ENCODE results near the gene CLEC2L.
A peak's percentile ranks its signal among the peaks of the same experiment; 100 is the strongest.
"Not testable (repeated sequence)": the region's sequence is repeated elsewhere in the genome, so short reads cannot be mapped to it uniquely, and the experiment has no call there.

Gene CLEC2L

DNA sequence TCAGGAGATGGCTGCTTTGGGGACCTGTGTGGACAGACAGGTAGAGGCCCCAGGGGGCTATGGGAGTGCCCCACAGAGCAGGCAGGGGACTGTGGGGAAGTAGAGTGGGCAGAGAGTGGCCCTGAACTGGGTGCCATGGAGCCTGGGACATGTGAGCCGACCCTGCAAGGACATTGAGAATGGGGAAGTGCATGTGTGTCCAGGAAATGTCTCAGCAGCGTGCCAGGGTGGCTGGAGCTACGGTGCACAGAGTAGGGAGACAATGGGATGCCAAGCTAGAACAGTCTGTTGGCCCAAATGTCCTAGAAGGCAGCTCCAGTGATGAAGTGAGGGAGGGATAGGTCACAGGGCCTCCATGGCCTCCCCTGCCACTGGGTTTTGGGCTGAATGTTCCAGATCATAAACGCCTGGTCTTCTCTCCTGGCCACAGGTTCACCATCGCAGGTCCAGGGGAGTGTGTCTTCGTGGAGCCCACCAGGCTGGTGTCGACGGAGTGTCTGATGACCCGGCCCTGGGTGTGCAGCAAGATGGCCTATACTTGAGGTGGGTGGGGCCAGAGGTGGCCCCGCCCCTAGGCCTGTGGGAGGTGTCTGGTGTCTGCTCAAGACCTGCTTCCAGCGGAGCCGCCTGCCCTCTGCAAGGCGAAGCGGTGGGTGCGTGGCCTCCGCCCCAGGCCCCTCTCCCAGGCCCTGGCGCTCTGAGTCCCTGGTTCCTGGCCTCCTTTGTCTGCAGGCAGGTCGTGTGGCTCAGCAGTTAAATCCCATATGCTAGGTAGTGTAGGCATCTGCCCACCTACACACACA is 20.5 kb downstream of the CLEC2L start:
- H3K79me1 ChIP-seq (replicated peaks; ENCODE audit: low read length, poor library complexity, severe bottlenecking): no peaks in the 10 kb centered on the region
- no peaks in the 10 kb centered on the region for H3K36me3 ChIP-seq (ENCODE audit: control insufficient read depth in 1 of 2, insufficient read depth in 2 of 2, low read depth in 1 of 2, low read length in 2 of 2)
- no peak overlapping the region for H4K8ac ChIP-seq (ENCODE audit: low read length)
- H3K9me3 ChIP-seq (ENCODE audit: control insufficient read depth, low read length): no peaks in the 10 kb centered on the region
- H2BK15ac ChIP-seq (ENCODE audit: low read depth, poor library complexity, severe bottlenecking): no peak overlapping the region
- no peak overlapping the region for H3K9ac ChIP-seq (ENCODE audit: low read length)
- peaks cover 5% of the 10 kb centered on the region for H3K4me1 ChIP-seq (ENCODE audit: control insufficient read depth, insufficient read depth, low read depth, low read length)
- peak overlapping the region; percentile 16 for H4K91ac ChIP-seq (ENCODE audit: low read length)
- whole genome bisulfite sequencing: 88% methylated on average over 18 of the region's 18 CpGs
- H2BK5ac ChIP-seq (ENCODE audit: low read depth, low read length, poor library complexity, severe bottlenecking): no peak overlapping the region
- H2AK5ac ChIP-seq (ENCODE audit: low read length, severe bottlenecking): no peak overlapping the region
- H2BK120ac ChIP-seq (ENCODE audit: low read depth, low read length): no peak overlapping the region
- H3K27ac ChIP-seq (ENCODE audit: low read length, poor library complexity, severe bottlenecking): no peak overlapping the region
- no peak overlapping the region for H3K14ac ChIP-seq (ENCODE audit: low read length in 2 of 2)
- H3K4me2 ChIP-seq (ENCODE audit: low read length, poor library complexity, severe bottlenecking): no peak overlapping the region
- no peak overlapping the region for H3K18ac ChIP-seq (ENCODE audit: low read depth in 1 of 2, low read length in 2 of 2)
- H2AFZ ChIP-seq (ENCODE audit: low read depth, low read length): no peak overlapping the region
- H3K27me3 ChIP-seq (ENCODE audit: control insufficient read depth in 1 of 2, insufficient read depth in 1 of 2, low read length in 2 of 2): peaks cover 41 to 54% of the 10 kb centered on the region in 2 experiments
- no peak for DNase-seq
- H3K4ac ChIP-seq (ENCODE audit: low read depth in 1 of 2, low read length in 2 of 2): no peak overlapping the region
- H2BK12ac ChIP-seq (ENCODE audit: low read length in 2 of 2): no peak overlapping the region
- no peak overlapping the region for H3K23ac ChIP-seq (ENCODE audit: low read length in 2 of 2)
- no peak overlapping the region for H3K4me3 ChIP-seq (ENCODE audit: insufficient read depth in 1 of 2, low read depth in 1 of 2, low read length in 2 of 2)

DNA sequence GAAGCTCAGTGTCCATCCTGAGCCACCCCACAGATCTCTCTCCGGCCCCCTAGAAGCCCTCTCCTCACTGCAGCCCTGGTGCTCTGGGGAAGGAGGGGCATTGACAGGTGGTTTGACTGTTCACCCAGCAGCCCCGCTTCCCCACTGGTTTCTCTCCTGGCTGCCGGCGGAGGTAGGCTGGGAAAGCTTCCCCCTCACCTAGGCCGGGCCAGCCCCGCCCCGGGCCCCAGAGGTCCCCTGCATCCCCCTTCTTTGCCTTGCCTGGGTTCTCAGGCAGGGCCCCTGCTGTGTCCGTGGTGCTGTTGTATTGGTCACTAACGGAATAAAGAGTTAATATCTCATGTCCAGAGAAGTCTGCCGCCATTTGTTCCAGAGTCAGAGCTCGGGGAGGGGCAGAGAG is 21.2 kb downstream of the CLEC2L start:
- Histone ChIP-seq H2BK12ac (ENCODE audit: low read length in 2 of 2) (no peak overlapping the region), H3K14ac (ENCODE audit: low read length in 2 of 2) (no peak overlapping the region), H3K36me3 (ENCODE audit: control insufficient read depth in 1 of 2, insufficient read depth in 2 of 2, low read depth in 1 of 2, low read length in 2 of 2) (no peaks in the 10 kb centered on the region), H4K91ac (ENCODE audit: low read length) (no peak overlapping the region), H3K27ac (ENCODE audit: low read length, poor library complexity, severe bottlenecking) (no peak overlapping the region), H3K23ac (ENCODE audit: low read length in 2 of 2) (no peak overlapping the region), H3K27me3 (ENCODE audit: control insufficient read depth in 1 of 2, insufficient read depth in 1 of 2, low read length in 2 of 2) (peaks cover 39 to 50% of the 10 kb centered on the region in 2 experiments), H2BK5ac (ENCODE audit: low read depth, low read length, poor library complexity, severe bottlenecking) (no peak overlapping the region), H3K18ac (ENCODE audit: low read depth in 1 of 2, low read length in 2 of 2) (no peak overlapping the region), H3K4me3 (ENCODE audit: insufficient read depth in 1 of 2, low read depth in 1 of 2, low read length in 2 of 2) (no peak overlapping the region), H4K8ac (ENCODE audit: low read length) (no peak overlapping the region), H3K79me1 (replicated peaks; ENCODE audit: low read length, poor library complexity, severe bottlenecking) (no peaks in the 10 kb centered on the region), H3K4me1 (ENCODE audit: control insufficient read depth, insufficient read depth, low read depth, low read length) (peaks cover 5% of the 10 kb centered on the region), H2AK5ac (ENCODE audit: low read length, severe bottlenecking) (no peak overlapping the region), H3K9ac (ENCODE audit: low read length) (no peak overlapping the region), H3K4me2 (ENCODE audit: low read length, poor library complexity, severe bottlenecking) (no peak overlapping the region), H3K9me3 (ENCODE audit: control insufficient read depth, low read length) (no peaks in the 10 kb centered on the region), H2BK15ac (ENCODE audit: low read depth, poor library complexity, severe bottlenecking) (no peak overlapping the region), H2AFZ (ENCODE audit: low read depth, low read length) (no peak overlapping the region), H3K4ac (ENCODE audit: low read depth in 1 of 2, low read length in 2 of 2) (no peak overlapping the region), H2BK120ac (ENCODE audit: low read depth, low read length) (no peak overlapping the region)
- no peak for DNase-seq
- WGBS: 91% methylated on average over 11 of the region's 11 CpGs

GRCh38 chr7:139548302-139549028 is 25.0 kb downstream of the CLEC2L start:
- Histone ChIP-seq H3K4me2 (ENCODE audit: low read length, poor library complexity, severe bottlenecking) (no peak overlapping the region), H3K9ac (ENCODE audit: low read length) (no peak overlapping the region), H3K4me1 (ENCODE audit: control insufficient read depth, insufficient read depth, low read depth, low read length) (no peaks in the 10 kb centered on the region), H3K14ac (ENCODE audit: low read length in 2 of 2) (peak overlapping the region in 1 of 2 experiments; percentile 35), H3K9me3 (ENCODE audit: control insufficient read depth, low read length) (no peaks in the 10 kb centered on the region), H3K36me3 (ENCODE audit: control insufficient read depth in 1 of 2, insufficient read depth in 2 of 2, low read depth in 1 of 2, low read length in 2 of 2) (no peaks in the 10 kb centered on the region), H4K8ac (ENCODE audit: low read length) (no peak overlapping the region), H3K4ac (ENCODE audit: low read depth in 1 of 2, low read length in 2 of 2) (no peak overlapping the region), H2BK5ac (ENCODE audit: low read depth, low read length, poor library complexity, severe bottlenecking) (no peak overlapping the region), H3K23ac (ENCODE audit: low read length in 2 of 2) (no peak overlapping the region), H3K4me3 (ENCODE audit: insufficient read depth in 1 of 2, low read depth in 1 of 2, low read length in 2 of 2) (no peak overlapping the region), H3K27ac (ENCODE audit: low read length, poor library complexity, severe bottlenecking) (no peak overlapping the region), H2BK12ac (ENCODE audit: low read length in 2 of 2) (no peak overlapping the region), H3K79me1 (replicated peaks; ENCODE audit: low read length, poor library complexity, severe bottlenecking) (no peaks in the 10 kb centered on the region), H2BK120ac (ENCODE audit: low read depth, low read length) (no peak overlapping the region), H4K91ac (ENCODE audit: low read length) (no peak overlapping the region), H3K18ac (ENCODE audit: low read depth in 1 of 2, low read length in 2 of 2) (peak overlapping the region in 1 of 2 experiments; percentile 73), H3K27me3 (ENCODE audit: control insufficient read depth in 1 of 2, insufficient read depth in 1 of 2, low read length in 2 of 2) (peaks cover 10 to 22% of the 10 kb centered on the region in 2 experiments), H2AFZ (ENCODE audit: low read depth, low read length) (no peak overlapping the region), H2AK5ac (ENCODE audit: low read length, severe bottlenecking) (no peak overlapping the region), H2BK15ac (ENCODE audit: low read depth, poor library complexity, severe bottlenecking) (no peak overlapping the region)
- no peak for DNase-seq
- WGBS: 88% methylated on average over 4 of the region's 5 CpGs

DNA sequence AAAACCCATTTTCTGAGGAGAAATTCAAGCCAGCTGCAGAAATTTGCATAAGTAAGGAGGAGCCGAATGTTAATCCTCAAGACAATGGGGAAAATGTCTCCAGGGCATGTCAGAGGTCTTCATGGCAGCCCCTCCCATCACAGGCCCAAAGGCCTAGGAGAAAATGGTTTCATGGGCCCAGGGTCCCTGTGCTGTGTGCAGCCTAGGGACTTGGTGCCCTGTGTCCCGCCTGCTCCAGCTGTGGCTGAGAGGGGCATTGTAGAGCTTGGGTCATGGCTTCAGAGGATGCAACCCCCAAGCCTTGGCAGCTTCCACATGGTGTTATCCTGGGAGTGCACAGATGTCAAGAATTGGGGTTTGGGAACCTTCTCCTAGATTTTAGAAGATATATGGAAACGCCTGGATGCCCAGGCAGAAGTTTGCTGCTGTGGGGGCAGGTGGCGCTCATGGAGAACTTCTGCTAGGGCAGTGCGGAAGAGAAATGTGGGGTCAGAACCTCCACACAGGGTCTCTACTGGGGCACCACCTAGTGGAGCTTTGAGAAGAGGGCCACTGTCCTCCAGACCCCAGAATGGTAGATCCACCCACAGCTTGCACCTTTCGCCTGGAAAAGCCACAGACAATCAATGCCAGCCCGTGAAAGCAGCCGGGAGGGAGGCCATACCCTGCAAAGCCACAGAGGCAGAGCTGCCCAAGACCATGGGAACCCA is 30.7 kb downstream of the CLEC2L start:
- H2BK5ac ChIP-seq (ENCODE audit: low read depth, low read length, poor library complexity, severe bottlenecking); H3K79me1 ChIP-seq (replicated peaks; ENCODE audit: low read length, poor library complexity, severe bottlenecking); H2AK5ac ChIP-seq (ENCODE audit: low read length, severe bottlenecking); H3K9ac ChIP-seq (ENCODE audit: low read length); H3K4me3 ChIP-seq (ENCODE audit: insufficient read depth in 1 of 2, low read depth in 1 of 2, low read length in 2 of 2); H3K4me2 ChIP-seq (ENCODE audit: low read length, poor library complexity, severe bottlenecking); H2BK120ac ChIP-seq (ENCODE audit: low read depth, low read length); H4K91ac ChIP-seq (ENCODE audit: low read length); H3K9me3 ChIP-seq (ENCODE audit: control insufficient read depth, low read length); H3K4me1 ChIP-seq (ENCODE audit: control insufficient read depth, insufficient read depth, low read depth, low read length); H2AFZ ChIP-seq (ENCODE audit: low read depth, low read length); H3K18ac ChIP-seq (ENCODE audit: low read depth in 1 of 2, low read length in 2 of 2); H3K4ac ChIP-seq (ENCODE audit: low read depth in 1 of 2, low read length in 2 of 2); H3K36me3 ChIP-seq (ENCODE audit: control insufficient read depth in 1 of 2, insufficient read depth in 2 of 2, low read depth in 1 of 2, low read length in 2 of 2); H3K27ac ChIP-seq (ENCODE audit: low read length, poor library complexity, severe bottlenecking); H2BK12ac ChIP-seq (ENCODE audit: low read length in 2 of 2); H3K14ac ChIP-seq (ENCODE audit: low read length in 2 of 2); H4K8ac ChIP-seq (ENCODE audit: low read length); H2BK15ac ChIP-seq (ENCODE audit: low read depth, poor library complexity, severe bottlenecking); DNase-seq; H3K23ac ChIP-seq (ENCODE audit: low read length in 2 of 2); H3K27me3 ChIP-seq (ENCODE audit: control insufficient read depth in 1 of 2, insufficient read depth in 1 of 2, low read length in 2 of 2): not testable (repeated sequence)
- 89% methylated on average over 8 of the region's 8 CpGs for WGBS
